HG03066 (cell line): ENCODE data around the gene PDHX.
"Not testable (repeated sequence)": the region's sequence is repeated elsewhere in the genome, so short reads cannot be mapped to it uniquely, and the experiment has no call there.

ENCODE experiments used
- ATAC-seq: cut with Tn5 transposase; IDR thresholded peaks from one replicate; pipeline ENCODE4 v1.9.1; 2021; ENCODE audit warnings: low read depth; ENCODE audit not compliant: unreplicated experiment

Gene PDHX

GRCh38 chr11:34916015-34916842 lies at the start of gene PDHX, which contains the start of gene APIP:
Gene PDHX, plus strand, starts transcription at chr11:34916618. Its CDS starts 38 bp downstream, at chr11:34916656.
Gene APIP, minus strand, starts transcription at chr11:34916379. Its CDS starts 95 bp downstream, at chr11:34916284.
- peak; percentile 93 for ATAC-seq

GRCh38 chr11:34869425-34869824 lies 47.0 kb upstream of the PDHX start:
- ATAC-seq = no peak

GRCh38 chr11:34870548-34871196 lies 45.7 kb upstream of the PDHX start:
- no peak for ATAC-seq

- no peak for ATAC-seq
Measured at GRCh38 chr11:34874202-34874601, 42.2 kb upstream of the PDHX start.

- no peak for ATAC-seq
Measured at GRCh38 chr11:34877375-34877975, 38.9 kb upstream of the PDHX start.

- no peak for ATAC-seq
Measured at GRCh38 chr11:34881900-34882299, 34.5 kb upstream of the PDHX start.

GRCh38 chr11:34886609-34887008 lies 29.8 kb upstream of the PDHX start:
- no peak for ATAC-seq

- ATAC-seq = no peak
Measured at GRCh38 chr11:34887260-34887659, 29.2 kb upstream of the PDHX start.

GRCh38 chr11:34890089-34890488 lies 26.3 kb upstream of the PDHX start:
- no peak for ATAC-seq

- no peak for ATAC-seq
Measured at GRCh38 chr11:34890812-34891211, 25.6 kb upstream of the PDHX start.

- no peak for ATAC-seq
Measured at GRCh38 chr11:34891611-34892010, 24.8 kb upstream of the PDHX start.

- ATAC-seq = no peak
Measured at GRCh38 chr11:34893416-34893815, 23.0 kb upstream of the PDHX start.

GRCh38 chr11:34896191-34896590 lies 20.2 kb upstream of the PDHX start:
- ATAC-seq = not testable (repeated sequence)

GRCh38 chr11:34897171-34897870 lies 19.1 kb upstream of the PDHX start:
- ATAC-seq = no peak

GRCh38 chr11:34898474-34898873 lies 17.9 kb upstream of the PDHX start:
- no peak for ATAC-seq

- ATAC-seq = no peak
Measured at GRCh38 chr11:34899633-34900016, 16.8 kb upstream of the PDHX start.

- no peak for ATAC-seq
Measured at GRCh38 chr11:34904421-34904955, 11.9 kb upstream of the PDHX start.

- ATAC-seq = no peak
Measured at GRCh38 chr11:34905666-34906065, 10.8 kb upstream of the PDHX start.

- no peak for ATAC-seq
Measured at GRCh38 chr11:34907934-34908593, 8.4 kb upstream of the PDHX start.

- ATAC-seq = no peak
Measured at GRCh38 chr11:34909415-34909814, 7.0 kb upstream of the PDHX start.
